ENCODE data around the gene CABP7.

The CABP7 gene

DNA sequence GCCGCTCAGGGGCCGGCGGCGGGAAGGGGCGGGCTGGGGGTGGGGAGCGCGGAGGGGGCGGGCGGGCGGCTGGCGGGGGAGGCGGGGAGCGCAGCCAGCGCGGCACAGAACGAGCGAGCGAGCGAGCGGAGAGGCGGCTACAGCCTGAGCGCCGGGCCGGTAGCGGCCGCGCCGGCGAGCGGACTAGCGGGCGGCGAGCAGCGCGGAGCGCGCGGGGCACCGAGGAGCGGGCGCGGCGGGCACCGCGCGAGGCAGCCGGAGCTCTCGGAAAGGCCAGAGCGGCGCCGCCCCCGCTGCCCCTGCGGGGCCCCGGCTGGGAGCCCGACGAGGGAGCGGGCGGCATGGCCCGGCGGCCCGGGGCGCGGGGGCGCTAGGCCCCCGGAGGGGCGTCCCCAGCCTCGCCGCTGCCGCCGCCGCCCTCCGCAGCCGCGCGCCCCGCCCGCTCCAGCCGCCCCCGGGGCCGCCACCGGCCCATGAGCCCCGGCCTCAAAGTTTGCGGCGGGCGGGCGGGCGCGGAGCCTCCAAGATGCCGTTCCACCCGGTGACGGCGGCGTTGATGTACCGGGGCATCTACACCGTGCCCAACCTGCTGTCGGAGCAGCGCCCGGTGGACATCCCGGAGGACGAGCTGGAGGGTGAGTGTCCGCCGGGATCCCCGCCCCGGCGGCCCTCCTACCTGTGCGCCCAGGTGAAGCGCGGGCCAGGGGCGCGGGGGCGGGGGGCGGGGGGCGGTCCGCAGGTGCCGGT, at the start of gene CABP7:
CABP7 (plus strand) TSS at position 105 of the 747 bp plus-strand sequence; CDS start at position 527, 422 bp downstream.
- no peak within 1 kb of the TSS for H3K4me2 ChIP-seq (ENCODE audit: low read length)
- no peaks in the 10 kb centered on the region; the same call in 1 of the 2 replicates for H4K20me1 ChIP-seq (ENCODE audit: control insufficient read depth, insufficient read depth, low read depth, low read length)

DNA sequence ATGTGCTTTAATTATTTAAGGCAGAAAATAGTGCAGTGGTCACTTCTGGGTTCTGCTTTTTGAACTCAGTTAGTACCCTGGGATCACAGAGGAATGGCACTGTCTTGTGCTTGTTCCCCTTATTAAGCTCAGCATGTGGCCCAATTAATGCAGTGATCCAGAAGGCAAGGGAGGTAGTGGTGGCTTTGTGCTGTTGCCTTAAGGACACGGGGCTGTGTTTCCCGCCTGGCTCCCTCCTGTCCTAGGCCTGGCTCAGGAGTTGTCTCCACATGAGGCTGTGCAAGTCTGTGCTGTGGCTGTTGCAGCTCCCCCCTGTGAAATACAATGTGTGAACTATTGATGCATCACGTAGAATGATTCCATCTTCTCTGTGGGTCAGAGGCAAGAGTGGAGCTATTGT, 49.2 kb upstream of the CABP7 start:
- H3K9me3 ChIP-seq (ENCODE audit: control insufficient read depth, insufficient read depth, low read length), result no peaks in the 10 kb centered on the region
- H3K4me3 ChIP-seq (ENCODE audit: low read length), result no peak overlapping the region
- H3K27me3 ChIP-seq (ENCODE audit: control insufficient read depth, low read length), result no peaks in the 10 kb centered on the region
- no peak overlapping the region for H3K27ac ChIP-seq (ENCODE audit: low read depth, low read length)
- no peaks in the 10 kb centered on the region for H3K79me2 ChIP-seq (ENCODE audit: control insufficient read depth, low read length)
- no peaks in the 10 kb centered on the region for H3K4me1 ChIP-seq (ENCODE audit: control insufficient read depth, low read length)
- H4K20me1 ChIP-seq (ENCODE audit: control insufficient read depth, insufficient read depth, low read depth, low read length), result no peaks in the 10 kb centered on the region
- H3K9me2 ChIP-seq (replicated peaks; ENCODE audit: control insufficient read depth, low read length), result no peaks in the 10 kb centered on the region
- TF ChIP-seq CTCF (IDR thresholded peaks at IDR 0.05; ENCODE audit: low read depth, low read length, poor library complexity, severe bottlenecking) (no peak), EZH2phosphoT487 (IDR thresholded peaks at IDR 0.05; ENCODE audit: borderline replicate concordance, low read length) (no peak)
- H3K4me2 ChIP-seq (ENCODE audit: low read length), result no peak overlapping the region
- H3K36me3 ChIP-seq (ENCODE audit: control insufficient read depth, low read length), result peaks cover 53% of the 10 kb centered on the region
- no peaks in the 10 kb centered on the region for H3F3A ChIP-seq (ENCODE audit: control insufficient read depth, insufficient read depth)

More for the DNA sequence above, at the start of gene CABP7:
- Histone ChIP-seq H3K9me3 (ENCODE audit: control insufficient read depth, insufficient read depth, low read length) (no peaks in the 10 kb centered on the region), H3K79me2 (ENCODE audit: control insufficient read depth, low read length) (no peaks in the 10 kb centered on the region), H3F3A (ENCODE audit: control insufficient read depth, insufficient read depth) (no peaks in the 10 kb centered on the region), H3K4me3 (ENCODE audit: low read length) (no peak within 1 kb of the TSS), H3K36me3 (ENCODE audit: control insufficient read depth, low read length) (no peaks in the 10 kb centered on the region), H3K4me1 (ENCODE audit: control insufficient read depth, low read length) (no peaks in the 10 kb centered on the region), H3K27ac (ENCODE audit: low read depth, low read length) (no peak within 1 kb of the TSS), H3K27me3 (ENCODE audit: control insufficient read depth, low read length) (peaks cover 3% of the 10 kb centered on the region; the same call in 1 of the 2 replicates), H3K9me2 (replicated peaks; ENCODE audit: control insufficient read depth, low read length) (no peaks in the 10 kb centered on the region)
- TF ChIP-seq EZH2phosphoT487 (IDR thresholded peaks at IDR 0.05; ENCODE audit: borderline replicate concordance, low read length) (no peak), CTCF (IDR thresholded peaks at IDR 0.05; ENCODE audit: low read depth, low read length, poor library complexity, severe bottlenecking) (no peak)

DNA sequence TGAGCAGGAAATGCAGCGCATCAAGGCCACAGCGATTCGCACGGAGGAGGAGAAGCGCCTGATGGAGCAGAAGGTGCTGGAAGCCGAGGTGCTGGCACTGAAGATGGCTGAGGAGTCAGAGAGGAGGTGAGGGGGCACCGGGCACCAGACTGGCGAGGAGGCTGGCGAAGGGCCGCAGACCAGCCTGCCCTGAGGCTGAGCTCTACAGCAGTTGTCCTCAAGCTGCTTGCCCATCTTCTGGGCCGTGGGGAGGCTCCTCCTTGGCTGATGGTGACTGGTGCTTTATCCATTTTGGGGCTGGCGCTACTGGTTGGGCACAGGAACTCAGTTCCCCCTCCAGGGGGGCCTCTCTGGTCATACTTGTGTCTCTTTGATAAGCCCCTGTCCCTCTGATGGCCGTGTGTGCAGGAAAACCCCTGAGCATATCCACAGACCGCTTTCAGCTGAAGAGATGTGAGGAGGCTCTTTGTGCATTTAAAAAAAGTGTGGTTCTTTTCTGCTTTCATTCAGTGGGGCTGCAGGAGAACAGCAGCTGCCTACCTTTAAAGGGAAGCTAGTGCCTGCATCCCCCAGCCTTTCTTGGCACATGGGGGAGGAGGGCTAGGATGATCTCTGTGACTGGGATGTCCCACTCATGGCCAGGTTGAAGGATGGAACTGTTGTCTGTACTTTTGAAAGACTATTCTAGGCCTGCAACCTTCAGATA, 46.3 kb upstream of the CABP7 start:
- Histone ChIP-seq H3F3A (ENCODE audit: control insufficient read depth, insufficient read depth) (no peaks in the 10 kb centered on the region), H3K4me1 (ENCODE audit: control insufficient read depth, low read length) (no peaks in the 10 kb centered on the region), H3K9me3 (ENCODE audit: control insufficient read depth, insufficient read depth, low read length) (no peaks in the 10 kb centered on the region), H3K4me2 (ENCODE audit: low read length) (no peak overlapping the region), H3K27me3 (ENCODE audit: control insufficient read depth, low read length) (no peaks in the 10 kb centered on the region), H3K9me2 (replicated peaks; ENCODE audit: control insufficient read depth, low read length) (no peaks in the 10 kb centered on the region), H4K20me1 (ENCODE audit: control insufficient read depth, insufficient read depth, low read depth, low read length) (no peaks in the 10 kb centered on the region), H3K36me3 (ENCODE audit: control insufficient read depth, low read length) (peaks cover 70% of the 10 kb centered on the region), H3K79me2 (ENCODE audit: control insufficient read depth, low read length) (no peaks in the 10 kb centered on the region), H3K27ac (ENCODE audit: low read depth, low read length) (no peak overlapping the region), H3K4me3 (ENCODE audit: low read length) (no peak overlapping the region)
- TF ChIP-seq CTCF (IDR thresholded peaks at IDR 0.05; ENCODE audit: low read depth, low read length, poor library complexity, severe bottlenecking) (no peak), EZH2phosphoT487 (IDR thresholded peaks at IDR 0.05; ENCODE audit: borderline replicate concordance, low read length) (no peak)

Data from DOHH2 (cell line).